Right lobe of liver (tissue), 6 donors: ENCODE measurements around the gene DAP. TPM values are rescaled to one million over a fixed set of nuclear protein-coding genes. Genes with fewer than 3 reads are reported as not detected.

Source experiments
- ATAC-seq, 4 donors: fragments of 200-7000 bp; cut with Tn5 transposase; one replicate each; pipeline ENCODE4 v1.9.1; 2020; ENCODE audit warnings: mild to moderate bottlenecking in 4 of 4, moderate library complexity in 4 of 4
- DNase-seq, 3 donors: peaks; one replicate each; pipeline ENCODE4 v3.0.0-alpha.2; 2020
- H3K27ac ChIP-seq, 3 donors: fragments of 200-600 bp; one replicate each; pipeline ENCODE4 v1.8.0; 2022
- H3K27me3 ChIP-seq, 2 donors: fragments of 200-600 bp; one replicate each; pipeline ENCODE4 v1.8.0; 2022
- H3K36me3 ChIP-seq, 4 donors: fragments of 200-600 bp; sonication (generic) in 1 of 4; one replicate each; pipeline versions ENCODE4 v1.5.1 to v1.8.0; 2017 to 2022; ENCODE audit warnings: control low read depth in 1 of 4
- H3K4me1 ChIP-seq, 4 donors: fragments of 200-600 bp; sonication (generic) in 1 of 4; one replicate each; pipeline versions ENCODE4 v1.5.1 to v1.8.0; 2017 to 2022; ENCODE audit warnings: control low read depth in 1 of 4
- H3K4me3 ChIP-seq, 3 donors: fragments of 200-600 bp; one replicate each; pipeline ENCODE4 v1.8.0; 2022
- H3K9me3 ChIP-seq, 4 donors: fragments of 200-600 bp; sonication (generic) in 1 of 4; one replicate each; pipeline versions ENCODE4 v1.5.1 to v1.8.0; 2017 to 2022; ENCODE audit warnings: control low read depth in 1 of 4
- POLR2A ChIP-seq: fragments of 450-650 bp; IDR thresholded peaks from one replicate; pipeline ENCODE4 v1.6.1; 2017; ENCODE audit warnings: antibody characterized with exemption, mild to moderate bottlenecking
- WGBS: methylation state at CpG from one replicate; pipeline ENCODE4 v1.1.6; 2018; ENCODE audit warnings: low coverage, low lambda C conversion rate; ENCODE audit not compliant: insufficient coverage; ENCODE audit errors: missing lambda C conversion rate; 5-methylcytosine and 5-hydroxymethylcytosine counted together
- intact Hi-C, 2 donors: fragments of 100-400 bp; cut with DNase I; formaldehyde crosslinking; loops; one replicate each; pipeline versions ENCODE4 v1.11.2 to v1.14.1; 2022
- total RNA-seq, 6 experiments: library from RNA; depleted of rRNA in 2 of 6; stranded (reverse); fragments of >200 nt in 2 of 6; fragmentation: NEBNext Ultra II Directional in 3 of 6; extraction: Animal tissue kit (Norgen Biotek cat#: 25700) in 3 of 6; gene quantifications; one replicate each; pipeline versions ENCODE4 v1.1.0 to v1.2.4, GENCODE V29; 2016 to 2023
- TF ChIP-seq, protein P1 (sequence below), 4 donors: fragments of 200-600 bp in 3 of 4; fragments of 450-650 bp in 1 of 4; IDR thresholded peaks; one replicate each; pipeline versions ENCODE4 v1.5.1 to v1.8.0; 2016 to 2022; ENCODE audit warnings: antibody characterized with exemption in 4 of 4, mild to moderate bottlenecking in 2 of 4
- donor health status: DM: no; HTN: yes; CAD: no.
- donor health status: DM: no; HTN: no; CAD: no.
- donor health status: DM: no; HTN: no; CAD: no.
- donor health status: DM: no; HTN: yes; CAD: no.
- donor health status: DM: no; HTN: yes; CAD: no.

Gene DAP
- total RNA-seq, 6 experiments from 2014 or later = 97.0 to 126 (median 104) TPM

DNA sequence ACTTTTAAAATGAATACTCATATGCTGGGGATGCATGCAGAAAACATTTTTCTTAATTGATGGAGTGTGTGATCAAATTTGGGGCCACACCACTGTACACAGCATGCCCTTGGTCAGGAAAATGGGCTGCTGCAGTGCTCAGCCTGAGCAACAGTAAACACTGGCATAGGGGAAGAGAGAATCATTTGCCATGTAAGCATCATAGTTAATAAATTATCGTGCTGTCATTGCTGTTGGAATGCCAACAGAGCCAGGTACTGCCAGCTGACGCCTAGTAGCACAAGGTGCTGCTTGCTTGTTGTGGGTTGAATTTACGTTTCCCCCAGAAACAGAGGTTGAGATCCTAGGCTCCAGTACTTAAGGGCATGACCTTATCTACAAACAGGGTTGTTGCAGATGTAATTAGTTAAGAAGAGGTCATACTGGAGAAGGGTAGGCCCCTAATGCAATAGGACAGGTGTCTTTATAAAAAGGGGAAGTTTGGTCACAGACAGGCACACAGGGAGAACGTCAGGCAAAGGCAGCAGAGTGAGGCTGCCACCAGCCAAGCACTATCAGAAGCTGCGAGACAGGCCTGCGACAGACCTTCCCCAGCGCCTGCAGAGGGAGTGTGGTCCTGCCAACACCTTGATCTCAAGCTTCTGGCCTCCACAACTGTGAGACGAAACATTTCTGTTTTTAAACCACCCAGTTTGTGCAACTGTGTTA is 25.3 kb downstream of the DAP start:
- no peaks in the 10 kb centered on the region for H3K36me3 ChIP-seq
- H3K9me3 ChIP-seq = no peaks in the 10 kb centered on the region
- TF ChIP-seq, protein P1, sequence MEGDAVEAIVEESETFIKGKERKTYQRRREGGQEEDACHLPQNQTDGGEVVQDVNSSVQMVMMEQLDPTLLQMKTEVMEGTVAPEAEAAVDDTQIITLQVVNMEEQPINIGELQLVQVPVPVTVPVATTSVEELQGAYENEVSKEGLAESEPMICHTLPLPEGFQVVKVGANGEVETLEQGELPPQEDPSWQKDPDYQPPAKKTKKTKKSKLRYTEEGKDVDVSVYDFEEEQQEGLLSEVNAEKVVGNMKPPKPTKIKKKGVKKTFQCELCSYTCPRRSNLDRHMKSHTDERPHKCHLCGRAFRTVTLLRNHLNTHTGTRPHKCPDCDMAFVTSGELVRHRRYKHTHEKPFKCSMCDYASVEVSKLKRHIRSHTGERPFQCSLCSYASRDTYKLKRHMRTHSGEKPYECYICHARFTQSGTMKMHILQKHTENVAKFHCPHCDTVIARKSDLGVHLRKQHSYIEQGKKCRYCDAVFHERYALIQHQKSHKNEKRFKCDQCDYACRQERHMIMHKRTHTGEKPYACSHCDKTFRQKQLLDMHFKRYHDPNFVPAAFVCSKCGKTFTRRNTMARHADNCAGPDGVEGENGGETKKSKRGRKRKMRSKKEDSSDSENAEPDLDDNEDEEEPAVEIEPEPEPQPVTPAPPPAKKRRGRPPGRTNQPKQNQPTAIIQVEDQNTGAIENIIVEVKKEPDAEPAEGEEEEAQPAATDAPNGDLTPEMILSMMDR (IDR thresholded peaks at IDR 0.05) = no peak
- TF ChIP-seq POLR2A = no peak
- DNase-seq (no peak), ATAC-seq (peak; percentile 49 to 65 (median 63))
- no peak overlapping the region for H3K4me3 ChIP-seq
- intact Hi-C loops = no loop called here
- H3K4me1 ChIP-seq = peaks cover 0 to 51% (median 26%) of the 10 kb centered on the region in 4 donors
- 32% methylated on average over 4 of the region's 8 CpGs for WGBS
- H3K27ac ChIP-seq = peak overlapping the region; percentile 7 to 81 (median 47)
- H3K27me3 ChIP-seq = no peaks in the 10 kb centered on the region

- Histone ChIP-seq H3K36me3 (no peaks in the 10 kb centered on the region), H3K9me3 (no peaks in the 10 kb centered on the region), H3K4me1 (peaks cover 0 to 51% (median 26%) of the 10 kb centered on the region in 4 donors), H3K27ac (peak overlapping the region in 1 of 3 donors; percentile 81), H3K4me3 (no peak overlapping the region), H3K27me3 (no peaks in the 10 kb centered on the region)
- ATAC-seq = no peak
- no peak for DNase-seq
- WGBS = 73% methylated on average over 8 of the region's 8 CpGs
- TF ChIP-seq, protein P1 (IDR thresholded peaks at IDR 0.05) = no peak
- TF ChIP-seq POLR2A = no peak
- intact Hi-C loops = no loop called here
Measured at GRCh38 chr5:10734832-10735523, 26.1 kb downstream of the DAP start.

- 67% methylated on average over 10 of the region's 11 CpGs for WGBS
- H3K27ac ChIP-seq = peak overlapping the region in 2 of 3 donors; percentile 55 to 81
- intact Hi-C loops = no loop called here
- H3K4me3 ChIP-seq = no peak overlapping the region
- no peaks in the 10 kb centered on the region for H3K9me3 ChIP-seq
- no peak for TF ChIP-seq POLR2A
- TF ChIP-seq, protein P1 (IDR thresholded peaks at IDR 0.05) = no peak
- H3K4me1 ChIP-seq = peaks cover 0 to 55% (median 26%) of the 10 kb centered on the region in 4 donors
- H3K36me3 ChIP-seq = no peaks in the 10 kb centered on the region
- no peaks in the 10 kb centered on the region for H3K27me3 ChIP-seq
- DNase-seq = no peak
- ATAC-seq = no peak
Measured at GRCh38 chr5:10734037-10734709, 26.9 kb downstream of the DAP start.

GRCh38 chr5:10733426-10733825 is 27.6 kb downstream of the DAP start:
- peak overlapping the region; percentile 39 to 81 (median 55) for H3K27ac ChIP-seq
- H3K27me3 ChIP-seq = no peaks in the 10 kb centered on the region
- ATAC-seq = no peak
- H3K4me1 ChIP-seq = peaks cover 0 to 53% (median 24%) of the 10 kb centered on the region in 4 donors
- 43% methylated on average over 2 of the region's 2 CpGs for WGBS
- H3K9me3 ChIP-seq = no peaks in the 10 kb centered on the region
- DNase-seq = no peak
- H3K4me3 ChIP-seq = no peak overlapping the region
- TF ChIP-seq POLR2A = no peak
- TF ChIP-seq, protein P1 (IDR thresholded peaks at IDR 0.05) = no peak
- intact Hi-C loops = no loop called here
- no peaks in the 10 kb centered on the region for H3K36me3 ChIP-seq
